Hematopoietic multipotent progenitor cell treated with erythropoietin and hydrocortisone succinate and interleukin-3 and kit ligand, for 15 days (in vitro differentiated cells): ENCODE results near the gene CAPS2.
A peak's percentile ranks its signal among the peaks of the same experiment; 100 is the strongest.

Experiments used
- DNase-seq: peaks from one replicate; pipeline ENCODE4 v3.0.0-alpha.2; 2015; ENCODE audit warnings: low spot score

The CAPS2 gene

GRCh38 chr12:75305412-75306332 lies 24.5 kb downstream of the CAPS2 start:
- no peak for DNase-seq

DNA sequence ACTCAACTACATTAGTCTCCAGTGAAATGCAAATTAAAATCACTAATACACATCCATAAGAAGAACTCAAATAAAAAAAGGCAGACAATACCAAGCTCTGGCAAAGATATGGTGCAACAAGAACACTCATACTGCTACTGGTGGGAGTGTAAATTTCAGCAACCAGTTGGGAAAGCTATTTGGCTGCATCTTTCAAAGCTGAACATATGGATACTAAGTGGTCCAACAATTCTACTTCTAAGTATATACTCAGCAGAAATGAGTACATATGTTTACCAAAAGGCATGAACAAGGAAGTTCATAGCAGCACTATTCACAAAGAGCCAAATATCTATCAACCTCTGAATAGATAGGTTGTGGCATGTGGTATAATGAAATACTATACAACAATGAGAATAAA lies 27.3 kb downstream of the CAPS2 start:
- no peak for DNase-seq

DNA sequence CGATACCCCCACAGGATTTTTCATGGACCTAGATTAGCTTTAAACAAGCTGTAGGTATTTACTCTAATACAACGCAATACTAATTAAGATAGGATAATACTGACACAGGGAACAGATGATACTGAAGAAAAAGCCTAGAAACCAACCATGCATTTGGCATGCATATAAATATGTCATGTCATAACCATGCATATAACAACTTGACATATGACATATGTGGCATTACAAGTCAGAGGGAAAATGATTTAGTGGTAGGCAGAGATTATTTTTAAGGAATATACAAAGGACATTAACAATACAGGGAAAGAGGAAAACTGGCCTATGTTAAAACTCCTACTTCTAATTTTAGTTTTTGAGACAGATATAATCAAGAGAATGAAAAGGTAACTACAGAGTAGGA lies 27.9 kb downstream of the CAPS2 start:
- no peak for DNase-seq

- no peak for DNase-seq
Measured at GRCh38 chr12:75294797-75295196, 35.3 kb downstream of the CAPS2 start.

DNA sequence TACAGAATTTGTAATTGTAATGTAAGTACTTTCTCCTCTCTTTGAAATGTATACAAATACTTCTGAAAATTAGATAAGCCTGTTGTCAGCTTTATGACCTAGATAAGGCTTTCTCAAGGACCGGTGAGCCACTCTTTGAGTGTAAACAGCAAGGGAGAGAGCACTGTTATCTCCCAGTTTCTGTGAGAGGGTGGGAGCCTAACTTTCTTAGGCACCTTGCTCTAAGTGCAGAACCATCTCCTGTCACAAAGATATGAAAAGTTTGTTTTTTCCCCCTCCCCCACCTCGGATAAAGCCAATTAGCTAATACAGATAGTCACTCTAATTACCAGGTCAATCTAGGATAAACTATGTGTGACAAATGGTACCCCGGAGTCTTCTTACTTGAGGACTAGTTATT lies 35.8 kb downstream of the CAPS2 start:
- DNase-seq: peak; percentile 4

- no peak for DNase-seq
Measured at GRCh38 chr12:75291014-75291413, 39.1 kb downstream of the CAPS2 start.

DNA sequence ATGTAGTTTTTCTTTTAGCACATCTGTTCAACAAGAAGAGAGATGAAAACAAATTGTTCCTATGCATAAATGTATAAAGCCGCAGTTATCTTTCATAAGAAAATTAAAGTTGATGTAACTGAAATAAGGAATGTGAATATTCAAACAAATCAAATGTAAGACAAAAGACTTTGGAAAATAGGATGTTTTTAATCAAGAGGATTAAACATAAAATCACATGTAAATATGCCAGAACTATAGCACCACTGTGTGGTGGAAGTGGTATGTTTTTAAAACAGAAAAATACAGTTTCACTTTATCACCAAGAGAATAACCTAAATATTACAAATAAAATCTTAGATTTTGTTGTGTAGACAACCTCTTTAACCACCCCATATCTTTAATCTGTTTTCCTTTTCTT lies 40.4 kb downstream of the CAPS2 start:
- no peak for DNase-seq

GRCh38 chr12:75288860-75289259 lies 41.3 kb downstream of the CAPS2 start:
- DNase-seq: no peak

- DNase-seq: no peak
Measured at GRCh38 chr12:75275702-75276101, 54.4 kb downstream of the CAPS2 start.

- no peak for DNase-seq
Measured at GRCh38 chr12:75271576-75271975, 58.5 kb downstream of the CAPS2 start.

GRCh38 chr12:75270157-75270556 lies 60.0 kb downstream of the CAPS2 start:
- no peak for DNase-seq

DNA sequence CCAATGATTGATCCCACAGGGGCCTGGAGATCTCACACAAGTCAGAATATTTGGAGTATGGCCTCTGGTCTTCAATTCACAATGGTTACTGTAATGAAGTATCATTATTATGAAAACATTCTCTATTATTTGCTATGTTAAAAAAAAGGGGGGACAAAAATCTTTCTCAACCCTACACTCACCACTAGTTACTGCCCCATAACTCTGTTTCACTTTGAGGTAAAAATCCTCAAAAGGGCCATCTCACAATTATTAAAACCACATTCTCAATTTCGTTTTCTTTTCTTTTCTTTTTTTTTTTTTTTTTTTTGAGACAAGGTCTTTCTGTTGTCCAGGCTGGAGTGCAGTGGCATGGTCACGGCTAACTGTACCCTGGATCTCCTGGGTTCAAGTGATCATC lies 60.9 kb downstream of the CAPS2 start:
- no peak for DNase-seq

DNA sequence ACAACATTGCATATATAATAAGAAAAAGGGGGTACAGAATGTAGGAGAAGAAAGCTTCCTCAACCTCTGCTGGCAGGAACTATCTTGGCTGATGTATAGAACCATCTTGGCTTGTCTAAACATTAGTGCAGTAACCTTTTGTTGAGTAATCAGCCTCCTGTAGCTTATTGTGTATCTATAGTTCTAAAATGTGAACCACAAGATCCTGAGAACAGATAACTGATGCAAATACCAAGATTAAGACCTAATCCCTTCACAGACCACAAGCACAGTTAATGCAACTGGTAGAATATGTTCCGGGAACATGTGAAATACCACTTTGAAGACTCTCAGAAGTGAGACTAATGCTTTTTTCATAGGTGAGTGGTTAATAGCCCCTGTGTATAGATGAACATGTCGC lies 69.8 kb downstream of the CAPS2 start:
- no peak for DNase-seq

GRCh38 chr12:75259143-75259542 lies 71.0 kb downstream of the CAPS2 start:
- DNase-seq: no peak

DNA sequence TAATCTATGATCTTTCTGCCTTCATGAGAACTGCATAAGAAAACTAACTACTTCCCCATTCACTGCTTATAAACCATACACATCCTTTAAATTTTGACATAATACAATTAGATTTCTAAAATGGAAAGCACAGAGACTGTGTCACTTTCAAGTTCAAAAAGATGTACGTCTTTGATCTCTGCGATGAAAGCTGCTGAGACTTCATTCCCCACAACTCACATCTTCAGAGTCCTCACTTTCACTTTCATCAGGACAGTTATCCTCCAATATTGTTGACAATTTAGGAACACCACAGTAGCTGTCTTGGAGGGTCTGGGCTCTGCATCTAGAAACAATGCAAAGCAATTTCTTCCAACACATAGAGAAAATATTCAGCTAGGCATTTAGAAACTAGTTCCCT lies 72.6 kb downstream of the CAPS2 start:
- DNase-seq: no peak

- DNase-seq: no peak
Measured at GRCh38 chr12:75245108-75245507, 85.0 kb downstream of the CAPS2 start.

DNA sequence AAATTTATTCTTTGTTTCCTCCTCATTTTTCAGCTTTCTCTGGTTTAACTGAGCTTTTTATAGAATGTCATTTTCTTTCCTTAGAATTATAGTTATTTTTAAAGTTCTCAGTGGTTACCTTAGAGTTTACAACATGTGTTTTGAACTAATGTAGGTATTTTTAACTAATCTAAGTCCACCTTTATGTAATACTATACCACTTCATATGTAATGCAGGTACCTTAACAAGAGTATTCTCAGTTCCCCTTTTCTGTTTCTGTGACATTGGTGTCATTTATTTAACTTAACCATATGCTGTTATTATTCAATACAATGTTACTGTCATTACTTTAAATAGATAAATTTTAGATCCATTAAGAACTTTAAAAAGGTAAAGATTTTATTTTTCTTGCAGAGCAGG lies 90.1 kb downstream of the CAPS2 start:
- no peak for DNase-seq

- DNase-seq: no peak
Measured at GRCh38 chr12:75236206-75236605, 93.9 kb downstream of the CAPS2 start.

DNA sequence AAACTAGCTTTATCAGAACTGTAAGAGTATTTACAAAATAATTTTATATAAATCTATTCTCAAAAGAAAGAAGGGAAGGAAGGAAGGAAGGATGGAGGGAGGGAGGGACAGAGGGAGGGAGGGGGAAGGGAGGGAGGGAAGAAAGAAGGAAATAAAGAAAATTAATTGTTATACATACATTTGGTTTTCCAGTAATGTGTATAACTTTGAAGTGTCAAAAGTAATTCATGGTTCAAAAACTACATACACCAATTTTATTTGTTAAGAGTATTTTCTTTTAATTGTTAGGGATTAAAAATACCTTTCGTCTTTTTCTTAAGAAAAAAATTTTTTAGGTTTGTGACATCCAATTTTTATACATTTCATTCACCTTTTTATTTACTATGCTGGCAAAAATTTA lies 103.0 kb downstream of the CAPS2 start:
- DNase-seq: no peak
